WTC11 (cell line): ENCODE measurements around the gene ZSWIM9. TPM values are rescaled to one million over a fixed set of nuclear protein-coding genes. Genes with fewer than 3 reads are reported as not detected.
A peak's percentile ranks its signal among the peaks of the same experiment; 100 is the strongest.

Source experiments
- ATAC-seq: fragments of 200-7000 bp; cut with Tn5 transposase; 2 replicates; pipeline ENCODE4 v1.10.0; 2021; ENCODE audit warnings: mild to moderate bottlenecking, moderate library complexity
- CTCF ChIA-PET: fragments of 300-600 bp; sonication (Branson Sonifier 250); formaldehyde crosslinking; loops from one replicate; lab custom pipeline; 2021; ENCODE audit warnings: antibody characterized with exemption; lab: Charles Lee
- POLR2A ChIA-PET: fragments of 350-600 bp; sonication (Branson Sonifier 250); formaldehyde crosslinking; loops from one replicate; lab custom pipeline; 2021; ENCODE audit warnings: antibody characterized with exemption; lab: Charles Lee
- DNase-seq: peaks from one replicate; pipeline ENCODE4 v3.0.0; 2021; ENCODE audit warnings: low spot score
- H3K27ac Mint-ChIP-seq: 2 replicates; pipeline ENCODE4 v1.8.0; 2021; ENCODE audit warnings: mixed read lengths
- H3K27me3 Mint-ChIP-seq: 2 replicates; pipeline ENCODE4 v1.8.0; 2021; ENCODE audit warnings: low read depth, mild to moderate bottlenecking, moderate library complexity, mixed read lengths
- H3K36me3 Mint-ChIP-seq: 2 replicates; pipeline ENCODE4 v1.8.0; 2021; ENCODE audit warnings: mixed read lengths
- H3K4me1 Mint-ChIP-seq: 2 replicates; pipeline ENCODE4 v1.8.0; 2022; ENCODE audit warnings: mixed read lengths
- H3K4me3 Mint-ChIP-seq: 2 replicates; pipeline ENCODE4 v1.8.0; 2021; ENCODE audit warnings: mild to moderate bottlenecking, moderate library complexity, mixed read lengths
- H3K9me3 Mint-ChIP-seq: 2 replicates; pipeline ENCODE4 v1.8.0; 2021; ENCODE audit warnings: mixed read lengths
- FOXK1 ChIP-seq: sonication (generic); formaldehyde crosslinking; IDR thresholded peaks from 2 replicates; pipeline ENCODE4 v1.8.0; 2022; ENCODE audit warnings: mild to moderate bottlenecking, moderate library complexity, missing genetic modification reagents
- FOXP1 ChIP-seq: sonication (generic); formaldehyde crosslinking; IDR thresholded peaks from 2 replicates; pipeline ENCODE4 v1.8.0; 2022; ENCODE audit warnings: missing genetic modification reagents, mild to moderate bottlenecking, moderate library complexity, borderline replicate concordance
- GABPB1 ChIP-seq: sonication (generic); formaldehyde crosslinking; IDR thresholded peaks from 2 replicates; pipeline ENCODE4 v1.8.1; 2023; ENCODE audit warnings: mild to moderate bottlenecking, missing genetic modification reagents
- HMGA2 ChIP-seq: fragments of 250-450 bp; sonication (Bioruptor Pico); IDR thresholded peaks from 2 replicates; pipeline ENCODE4 v1.4.0; 2021; ENCODE audit warnings: mild to moderate bottlenecking, moderate library complexity
- MXD4 ChIP-seq: fragments of 250-450 bp; sonication (Bioruptor Pico); IDR thresholded peaks from 2 replicates; pipeline ENCODE4 v1.8.0; 2021; ENCODE audit warnings: mild to moderate bottlenecking, moderate library complexity, borderline replicate concordance
- NFATC4 ChIP-seq: fragments of 250-450 bp; sonication (Bioruptor Pico); IDR thresholded peaks from 2 replicates; pipeline ENCODE4 v1.9.0; 2021; ENCODE audit warnings: mild to moderate bottlenecking
- NR1H2 ChIP-seq: sonication (generic); formaldehyde crosslinking; IDR thresholded peaks from 2 replicates; pipeline ENCODE4 v1.9.0; 2021; ENCODE audit warnings: mild to moderate bottlenecking, moderate library complexity, missing genetic modification reagents
- NR2C2 ChIP-seq: sonication (generic); formaldehyde crosslinking; IDR thresholded peaks from 2 replicates; pipeline ENCODE4 v1.8.0; 2022; ENCODE audit warnings: mild to moderate bottlenecking, missing genetic modification reagents
- PRRX2 ChIP-seq: fragments of 250-450 bp; sonication (Bioruptor Pico); IDR thresholded peaks from 2 replicates; pipeline ENCODE4 v1.8.0; 2021; ENCODE audit warnings: mild to moderate bottlenecking
- RELA ChIP-seq: sonication (generic); formaldehyde crosslinking; IDR thresholded peaks from 2 replicates; pipeline ENCODE4 v1.8.1; 2022; ENCODE audit warnings: missing genetic modification reagents, mild to moderate bottlenecking, borderline replicate concordance
- RORB ChIP-seq: fragments of 250-450 bp; sonication (Bioruptor Pico); IDR thresholded peaks from 2 replicates; pipeline ENCODE4 v1.9.0; 2021; ENCODE audit warnings: mild to moderate bottlenecking
- SMAD4 ChIP-seq: sonication (generic); formaldehyde crosslinking; IDR thresholded peaks from 2 replicates; pipeline ENCODE4 v1.8.0; 2022; ENCODE audit warnings: mild to moderate bottlenecking, missing genetic modification reagents
- SOX15 ChIP-seq: fragments of 250-450 bp; sonication (Bioruptor Pico); IDR thresholded peaks from 2 replicates; pipeline ENCODE4 v1.9.0; 2021; ENCODE audit warnings: mild to moderate bottlenecking
- TEAD1 ChIP-seq: sonication (generic); formaldehyde crosslinking; IDR thresholded peaks from 2 replicates; pipeline ENCODE4 v1.8.0; 2022; ENCODE audit warnings: mild to moderate bottlenecking, missing genetic modification reagents
- TEAD4 ChIP-seq: sonication (generic); formaldehyde crosslinking; IDR thresholded peaks from 2 replicates; pipeline ENCODE4 v1.8.0; 2022; ENCODE audit warnings: mild to moderate bottlenecking, missing genetic modification reagents
- ZNF138 ChIP-seq: sonication (generic); formaldehyde crosslinking; conservative IDR thresholded peaks from 2 replicates; pipeline ENCODE4 v1.8.1; 2022; ENCODE audit warnings: mild to moderate bottlenecking, moderate library complexity, missing genetic modification reagents
- ZNF219 ChIP-seq: sonication (generic); formaldehyde crosslinking; IDR thresholded peaks from 2 replicates; pipeline ENCODE4 v1.8.0; 2023; ENCODE audit warnings: missing genetic modification reagents, mild to moderate bottlenecking, borderline replicate concordance
- ZNF396 ChIP-seq: fragments of 250-450 bp; sonication (Bioruptor Pico); IDR thresholded peaks from 2 replicates; pipeline ENCODE4 v1.8.0; 2021; ENCODE audit warnings: mild to moderate bottlenecking, moderate library complexity, borderline replicate concordance
- ZNF416 ChIP-seq: fragments of 250-450 bp; sonication (Bioruptor Pico); IDR thresholded peaks from 2 replicates; pipeline ENCODE4 v1.9.0; 2021; ENCODE audit warnings: mild to moderate bottlenecking, inconsistent platforms
- total RNA-seq: library from RNA; stranded (reverse); gene quantifications from 3 replicates; pipeline ENCODE4 v1.2.3, GENCODE V29; 2021
- TF ChIP-seq, protein P1 (sequence below): sonication (generic); formaldehyde crosslinking; IDR thresholded peaks from 2 replicates; pipeline ENCODE4 v1.8.1; 2022; ENCODE audit warnings: mild to moderate bottlenecking, missing genetic modification reagents, moderate library complexity, borderline replicate concordance
- TF ChIP-seq, protein P2 (sequence below): sonication (generic); formaldehyde crosslinking; IDR thresholded peaks from 2 replicates; pipeline ENCODE4 v1.8.0; 2022; ENCODE audit warnings: mild to moderate bottlenecking, missing genetic modification reagents
- TF ChIP-seq, protein P3 (sequence below): fragments of 200-600 bp; IDR thresholded peaks from 2 replicates; pipeline ENCODE4 v1.8.0; 2022; ENCODE audit warnings: antibody characterized with exemption
- TF ChIP-seq, protein P4 (sequence below): sonication (generic); formaldehyde crosslinking; IDR thresholded peaks from 2 replicates; pipeline ENCODE4 v1.8.0; 2022; ENCODE audit warnings: mild to moderate bottlenecking, missing genetic modification reagents
- TF ChIP-seq, protein P5 (sequence below): sonication (generic); formaldehyde crosslinking; IDR thresholded peaks from 2 replicates; pipeline ENCODE4 v1.8.1; 2022; ENCODE audit warnings: low read depth, mild to moderate bottlenecking, moderate library complexity, missing genetic modification reagents, borderline replicate concordance
- TF ChIP-seq, protein P6 (sequence below): fragments of 250-450 bp; sonication (Bioruptor Pico); IDR thresholded peaks from 2 replicates; pipeline ENCODE4 v2.1.2; 2022; ENCODE audit warnings: mild to moderate bottlenecking, moderate library complexity
- TF ChIP-seq, protein P7 (sequence below): fragments of 250-450 bp; sonication (Bioruptor Pico); IDR thresholded peaks from 2 replicates; pipeline ENCODE4 v1.9.0; 2021; ENCODE audit warnings: mild to moderate bottlenecking
- TF ChIP-seq, protein P8 (sequence below): sonication (generic); formaldehyde crosslinking; IDR thresholded peaks from 2 replicates; pipeline ENCODE4 v1.8.1; 2022; ENCODE audit warnings: low read depth, missing genetic modification reagents, borderline replicate concordance

The ZSWIM9 gene
- total RNA-seq, 1 experiment from 2014 or later, result 12.8 TPM

DNA sequence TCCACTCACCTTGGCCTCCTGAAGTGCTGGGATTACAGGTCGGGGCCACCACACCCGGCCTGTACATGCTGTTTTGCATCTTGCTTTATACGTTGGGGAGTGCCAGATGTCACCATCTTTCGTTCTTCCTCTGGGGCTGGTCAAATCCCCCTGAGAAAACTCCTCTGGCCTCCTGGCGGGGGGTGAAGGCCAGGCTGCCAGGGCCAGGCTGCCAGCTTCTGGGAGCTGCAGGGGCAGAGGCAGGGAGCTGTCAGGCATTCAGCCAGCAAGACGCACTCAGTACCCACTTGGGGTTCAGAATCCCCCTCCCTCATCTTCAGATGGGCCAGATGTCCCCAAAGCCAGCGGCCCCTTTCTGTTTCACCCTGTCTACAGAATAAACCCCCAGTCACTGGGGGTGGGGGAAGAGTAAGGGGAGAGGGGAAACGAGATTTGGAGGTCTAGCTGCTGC is 16.1 kb downstream of the ZSWIM9 start:
- H3K9me3 Mint-ChIP-seq, result peaks cover 17% of the 10 kb centered on the region
- POLR2A ChIA-PET, result interaction anchor here (1.1 kb wide), 1 partner anchor 17 kb away, joined by 4 read pairs; no protein-coding TSS in a partner anchor
- ATAC-seq (no peak), DNase-seq (no peak)
- H3K4me1 Mint-ChIP-seq, result peaks cover 7% of the 10 kb centered on the region
- no peak overlapping the region for H3K4me3 Mint-ChIP-seq
- H3K36me3 Mint-ChIP-seq, result peaks cover 34% of the 10 kb centered on the region
- CTCF ChIA-PET, result interaction anchor here (0.9 to 1.2 kb wide), 2 partner anchors 74 to 76 kb away, joined by 3 to 6 read pairs; no protein-coding TSS in a partner anchor
- H3K27me3 Mint-ChIP-seq, result no peaks in the 10 kb centered on the region
- TF ChIP-seq, protein P1, sequence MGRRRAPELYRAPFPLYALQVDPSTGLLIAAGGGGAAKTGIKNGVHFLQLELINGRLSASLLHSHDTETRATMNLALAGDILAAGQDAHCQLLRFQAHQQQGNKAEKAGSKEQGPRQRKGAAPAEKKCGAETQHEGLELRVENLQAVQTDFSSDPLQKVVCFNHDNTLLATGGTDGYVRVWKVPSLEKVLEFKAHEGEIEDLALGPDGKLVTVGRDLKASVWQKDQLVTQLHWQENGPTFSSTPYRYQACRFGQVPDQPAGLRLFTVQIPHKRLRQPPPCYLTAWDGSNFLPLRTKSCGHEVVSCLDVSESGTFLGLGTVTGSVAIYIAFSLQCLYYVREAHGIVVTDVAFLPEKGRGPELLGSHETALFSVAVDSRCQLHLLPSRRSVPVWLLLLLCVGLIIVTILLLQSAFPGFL, result no peak
- TF ChIP-seq RORB (CRISPR knock-in tag), result no peak
- TF ChIP-seq SMAD4 (CRISPR knock-in tag), result no peak
- no peak for TF ChIP-seq MXD4 (CRISPR knock-in tag)
- no peak for TF ChIP-seq SOX15 (CRISPR knock-in tag)
- H3K27ac Mint-ChIP-seq, result no peak overlapping the region

DNA sequence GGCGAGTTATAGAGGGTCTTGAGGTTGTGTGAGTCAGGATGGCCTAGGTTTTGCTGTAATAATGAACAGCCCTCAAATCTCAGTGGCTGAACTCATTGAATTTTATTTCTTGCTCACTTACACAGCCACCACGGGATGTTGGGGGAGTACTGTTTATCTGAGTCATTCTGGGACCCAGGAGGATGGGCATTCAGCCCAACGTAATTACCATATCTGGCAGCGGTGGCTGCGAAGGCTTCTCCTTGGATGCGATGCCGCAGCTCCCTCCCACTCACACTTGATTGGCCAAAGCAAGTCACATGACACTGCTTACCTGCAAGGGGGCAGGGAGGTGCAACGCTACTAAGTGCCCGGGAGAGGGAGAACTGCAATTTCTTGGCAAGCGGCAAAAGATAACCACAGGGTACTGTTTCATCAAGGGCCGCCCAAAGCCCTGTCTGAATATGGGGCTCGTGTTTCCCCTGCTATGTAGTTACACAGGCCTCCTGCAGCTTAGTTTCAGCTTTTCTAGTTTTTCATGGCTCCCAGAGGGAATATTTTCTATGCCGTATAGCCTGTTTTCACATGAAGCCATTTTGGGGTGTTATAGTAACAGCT is 19.9 kb downstream of the ZSWIM9 start:
- H3K4me3 Mint-ChIP-seq, result peak overlapping the region; percentile 29; the same call in 1 of the 2 replicates
- peak overlapping the region; percentile 36; the same call in 1 of the 2 replicates for H3K27ac Mint-ChIP-seq
- POLR2A ChIA-PET, result interaction anchor here (0.6 to 2.0 kb wide), 3 partner anchors 10 to 21 kb away, joined by 3 to 9 read pairs (median 6); no protein-coding TSS in a partner anchor
- no peak for TF ChIP-seq HMGA2 (CRISPR knock-in tag)
- TF ChIP-seq SMAD4 (CRISPR knock-in tag), result no peak
- no peak for TF ChIP-seq ZNF219 (CRISPR knock-in tag)
- no peak for TF ChIP-seq RORB (CRISPR knock-in tag)
- TF ChIP-seq, protein P2, sequence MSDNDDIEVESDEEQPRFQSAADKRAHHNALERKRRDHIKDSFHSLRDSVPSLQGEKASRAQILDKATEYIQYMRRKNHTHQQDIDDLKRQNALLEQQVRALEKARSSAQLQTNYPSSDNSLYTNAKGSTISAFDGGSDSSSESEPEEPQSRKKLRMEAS (CRISPR knock-in tag), result 0 out of 2 replicates have a peak, but pooled peaks have one; percentile 22
- TF ChIP-seq, protein P3, sequence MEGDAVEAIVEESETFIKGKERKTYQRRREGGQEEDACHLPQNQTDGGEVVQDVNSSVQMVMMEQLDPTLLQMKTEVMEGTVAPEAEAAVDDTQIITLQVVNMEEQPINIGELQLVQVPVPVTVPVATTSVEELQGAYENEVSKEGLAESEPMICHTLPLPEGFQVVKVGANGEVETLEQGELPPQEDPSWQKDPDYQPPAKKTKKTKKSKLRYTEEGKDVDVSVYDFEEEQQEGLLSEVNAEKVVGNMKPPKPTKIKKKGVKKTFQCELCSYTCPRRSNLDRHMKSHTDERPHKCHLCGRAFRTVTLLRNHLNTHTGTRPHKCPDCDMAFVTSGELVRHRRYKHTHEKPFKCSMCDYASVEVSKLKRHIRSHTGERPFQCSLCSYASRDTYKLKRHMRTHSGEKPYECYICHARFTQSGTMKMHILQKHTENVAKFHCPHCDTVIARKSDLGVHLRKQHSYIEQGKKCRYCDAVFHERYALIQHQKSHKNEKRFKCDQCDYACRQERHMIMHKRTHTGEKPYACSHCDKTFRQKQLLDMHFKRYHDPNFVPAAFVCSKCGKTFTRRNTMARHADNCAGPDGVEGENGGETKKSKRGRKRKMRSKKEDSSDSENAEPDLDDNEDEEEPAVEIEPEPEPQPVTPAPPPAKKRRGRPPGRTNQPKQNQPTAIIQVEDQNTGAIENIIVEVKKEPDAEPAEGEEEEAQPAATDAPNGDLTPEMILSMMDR, result peak; percentile 45; the same call in 1 of the 2 replicates
- TF ChIP-seq ZNF138 (CRISPR knock-in tag), result no peak
- TF ChIP-seq ZNF416 (CRISPR knock-in tag), result no peak
- TF ChIP-seq GABPB1 (CRISPR knock-in tag), result no peak
- TF ChIP-seq FOXK1 (CRISPR knock-in tag), result 0 out of 2 replicates have a peak, but pooled peaks have one; percentile 39
- TF ChIP-seq MXD4 (CRISPR knock-in tag), result no peak
- TF ChIP-seq RELA (CRISPR knock-in tag), result no peak
- no peak for TF ChIP-seq NFATC4 (CRISPR knock-in tag)
- no peak for TF ChIP-seq NR2C2 (CRISPR knock-in tag)
- no peak for TF ChIP-seq ZNF396 (CRISPR knock-in tag)
- TF ChIP-seq, protein P4, sequence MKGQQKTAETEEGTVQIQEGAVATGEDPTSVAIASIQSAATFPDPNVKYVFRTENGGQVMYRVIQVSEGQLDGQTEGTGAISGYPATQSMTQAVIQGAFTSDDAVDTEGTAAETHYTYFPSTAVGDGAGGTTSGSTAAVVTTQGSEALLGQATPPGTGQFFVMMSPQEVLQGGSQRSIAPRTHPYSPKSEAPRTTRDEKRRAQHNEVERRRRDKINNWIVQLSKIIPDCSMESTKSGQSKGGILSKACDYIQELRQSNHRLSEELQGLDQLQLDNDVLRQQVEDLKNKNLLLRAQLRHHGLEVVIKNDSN (CRISPR knock-in tag), result peak; percentile 94
- no peak for TF ChIP-seq TEAD4 (CRISPR knock-in tag)
- TF ChIP-seq PRRX2, result no peak
- TF ChIP-seq TEAD1 (CRISPR knock-in tag), result no peak
- TF ChIP-seq, protein P5, sequence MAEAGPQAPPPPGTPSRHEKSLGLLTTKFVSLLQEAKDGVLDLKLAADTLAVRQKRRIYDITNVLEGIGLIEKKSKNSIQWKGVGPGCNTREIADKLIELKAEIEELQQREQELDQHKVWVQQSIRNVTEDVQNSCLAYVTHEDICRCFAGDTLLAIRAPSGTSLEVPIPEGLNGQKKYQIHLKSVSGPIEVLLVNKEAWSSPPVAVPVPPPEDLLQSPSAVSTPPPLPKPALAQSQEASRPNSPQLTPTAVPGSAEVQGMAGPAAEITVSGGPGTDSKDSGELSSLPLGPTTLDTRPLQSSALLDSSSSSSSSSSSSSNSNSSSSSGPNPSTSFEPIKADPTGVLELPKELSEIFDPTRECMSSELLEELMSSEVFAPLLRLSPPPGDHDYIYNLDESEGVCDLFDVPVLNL (CRISPR knock-in tag), result no peak
- TF ChIP-seq FOXP1 (CRISPR knock-in tag), result no peak
- TF ChIP-seq, protein P6, sequence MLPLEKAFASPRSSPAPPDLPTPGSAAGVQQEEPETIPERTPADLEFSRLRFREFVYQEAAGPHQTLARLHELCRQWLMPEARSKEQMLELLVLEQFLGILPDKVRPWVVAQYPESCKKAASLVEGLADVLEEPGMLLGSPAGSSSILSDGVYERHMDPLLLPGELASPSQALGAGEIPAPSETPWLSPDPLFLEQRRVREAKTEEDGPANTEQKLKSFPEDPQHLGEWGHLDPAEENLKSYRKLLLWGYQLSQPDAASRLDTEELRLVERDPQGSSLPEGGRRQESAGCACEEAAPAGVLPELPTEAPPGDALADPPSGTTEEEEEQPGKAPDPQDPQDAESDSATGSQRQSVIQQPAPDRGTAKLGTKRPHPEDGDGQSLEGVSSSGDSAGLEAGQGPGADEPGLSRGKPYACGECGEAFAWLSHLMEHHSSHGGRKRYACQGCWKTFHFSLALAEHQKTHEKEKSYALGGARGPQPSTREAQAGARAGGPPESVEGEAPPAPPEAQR, result no peak
- TF ChIP-seq, protein P7, sequence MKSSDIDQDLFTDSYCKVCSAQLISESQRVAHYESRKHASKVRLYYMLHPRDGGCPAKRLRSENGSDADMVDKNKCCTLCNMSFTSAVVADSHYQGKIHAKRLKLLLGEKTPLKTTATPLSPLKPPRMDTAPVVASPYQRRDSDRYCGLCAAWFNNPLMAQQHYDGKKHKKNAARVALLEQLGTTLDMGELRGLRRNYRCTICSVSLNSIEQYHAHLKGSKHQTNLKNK, result no peak
- TF ChIP-seq, protein P8, sequence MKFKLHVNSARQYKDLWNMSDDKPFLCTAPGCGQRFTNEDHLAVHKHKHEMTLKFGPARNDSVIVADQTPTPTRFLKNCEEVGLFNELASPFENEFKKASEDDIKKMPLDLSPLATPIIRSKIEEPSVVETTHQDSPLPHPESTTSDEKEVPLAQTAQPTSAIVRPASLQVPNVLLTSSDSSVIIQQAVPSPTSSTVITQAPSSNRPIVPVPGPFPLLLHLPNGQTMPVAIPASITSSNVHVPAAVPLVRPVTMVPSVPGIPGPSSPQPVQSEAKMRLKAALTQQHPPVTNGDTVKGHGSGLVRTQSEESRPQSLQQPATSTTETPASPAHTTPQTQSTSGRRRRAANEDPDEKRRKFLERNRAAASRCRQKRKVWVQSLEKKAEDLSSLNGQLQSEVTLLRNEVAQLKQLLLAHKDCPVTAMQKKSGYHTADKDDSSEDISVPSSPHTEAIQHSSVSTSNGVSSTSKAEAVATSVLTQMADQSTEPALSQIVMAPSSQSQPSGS (CRISPR knock-in tag), result no peak
- no peak for TF ChIP-seq NR1H2 (CRISPR knock-in tag)

More for the DNA sequence above, 19.9 kb downstream of the ZSWIM9 start:
- DNase-seq (peak; percentile 88), ATAC-seq (peak; percentile 94)
- peaks cover 19% of the 10 kb centered on the region for H3K4me1 Mint-ChIP-seq
- peaks cover 21% of the 10 kb centered on the region for H3K36me3 Mint-ChIP-seq
- peaks cover 5% of the 10 kb centered on the region for H3K27me3 Mint-ChIP-seq
- peaks cover 11% of the 10 kb centered on the region for H3K9me3 Mint-ChIP-seq
- CTCF ChIA-PET, result interaction anchor here (0.6 to 2.3 kb wide), 22 partner anchors 8 to 322 kb away, joined by 3 to 57 read pairs (median 6); partner anchors contain the start of genes CARD8, LIG1, PLA2G4C and ZNF114
